Activated T-helper 17 cell treated with anti-CD3 and anti-CD28 coated beads, Interleukin-2, amount 50 U/mL, for 72 hours (primary cell): ENCODE data around the gene H1-8. TPM values are rescaled to one million over a fixed set of nuclear protein-coding genes. Genes with fewer than 3 reads are reported as not detected.

Source experiments
- ATAC-seq: fragments of 150-1000 bp; cut with Tn5 transposase; replicated peaks from 2 replicates; pipeline ENCODE4 v1.10.0; 2021; ENCODE audit warnings: mild to moderate bottlenecking, moderate library complexity
- H3K27ac Mint-ChIP-seq: one replicate; pipeline ENCODE4 v1.8.0; 2022; ENCODE audit warnings: mixed read lengths
- H3K27me3 Mint-ChIP-seq: one replicate; pipeline ENCODE4 v1.8.0; 2022; ENCODE audit warnings: mixed read lengths
- H3K36me3 Mint-ChIP-seq: one replicate; pipeline ENCODE4 v1.8.0; 2022; ENCODE audit warnings: low read depth, mild to moderate bottlenecking, mixed read lengths
- H3K4me1 Mint-ChIP-seq: one replicate; pipeline ENCODE4 v1.8.0; 2022; ENCODE audit warnings: mixed read lengths
- H3K4me3 Mint-ChIP-seq: one replicate; pipeline ENCODE4 v1.8.0; 2022; ENCODE audit warnings: mild to moderate bottlenecking, mixed read lengths
- H3K9me3 Mint-ChIP-seq: one replicate; pipeline ENCODE4 v1.8.0; 2022; ENCODE audit warnings: mixed read lengths
- total RNA-seq, 2 donors: library from RNA; stranded (reverse); gene quantifications; one replicate each; pipeline ENCODE4 v1.2.3, GENCODE V29; 2022

Gene H1-8
- total RNA-seq, 2 donors from 2014 or later, result not detected

DNA sequence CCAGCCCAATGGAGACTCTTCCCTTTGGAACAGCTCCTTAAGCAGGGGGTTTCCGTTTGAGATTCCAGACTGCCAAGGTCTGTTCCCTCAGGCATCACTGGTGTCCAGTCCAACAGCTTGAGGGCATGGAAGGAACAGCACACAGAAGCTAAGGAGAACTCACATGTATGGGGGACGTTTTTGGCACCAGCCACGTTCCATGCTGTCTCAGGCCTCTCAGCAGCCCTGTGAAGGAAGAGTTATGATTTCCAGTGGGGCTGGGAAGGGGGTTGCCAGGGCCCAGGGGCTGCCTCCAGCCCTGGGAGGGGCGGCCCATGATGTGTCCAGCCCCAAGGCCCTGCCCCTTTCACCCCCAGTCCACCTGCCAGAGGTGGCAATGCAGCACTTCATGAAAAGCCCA, 22.0 kb upstream of the H1-8 start:
- Mint-ChIP-seq H3K4me1 (no peaks in the 10 kb centered on the region), H3K4me3 (no peak overlapping the region), H3K9me3 (no peaks in the 10 kb centered on the region), H3K36me3 (no peaks in the 10 kb centered on the region), H3K27me3 (no peaks in the 10 kb centered on the region), H3K27ac (no peak overlapping the region)
- ATAC-seq, result no peak

DNA sequence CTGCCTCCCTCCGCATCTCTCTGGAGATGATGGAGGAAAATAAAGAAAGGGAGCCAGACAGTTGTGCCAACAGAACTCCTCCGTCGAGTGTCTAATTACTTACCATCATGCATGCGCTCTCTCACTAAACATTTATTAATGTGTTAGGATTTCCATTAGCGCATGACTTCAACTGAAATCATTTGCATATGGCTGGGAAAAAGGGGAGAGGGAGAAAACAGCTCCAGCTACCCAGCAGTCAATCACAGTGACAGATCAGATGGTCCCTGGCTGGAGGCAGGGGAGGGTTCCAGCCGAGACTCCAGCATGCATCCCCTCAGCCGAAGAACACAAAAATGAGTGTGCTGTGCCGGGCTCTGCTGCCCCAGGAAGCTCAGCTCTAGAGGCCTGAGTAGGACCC, 21.4 kb upstream of the H1-8 start:
- H3K36me3 Mint-ChIP-seq, result no peaks in the 10 kb centered on the region
- H3K27me3 Mint-ChIP-seq, result no peaks in the 10 kb centered on the region

DNA sequence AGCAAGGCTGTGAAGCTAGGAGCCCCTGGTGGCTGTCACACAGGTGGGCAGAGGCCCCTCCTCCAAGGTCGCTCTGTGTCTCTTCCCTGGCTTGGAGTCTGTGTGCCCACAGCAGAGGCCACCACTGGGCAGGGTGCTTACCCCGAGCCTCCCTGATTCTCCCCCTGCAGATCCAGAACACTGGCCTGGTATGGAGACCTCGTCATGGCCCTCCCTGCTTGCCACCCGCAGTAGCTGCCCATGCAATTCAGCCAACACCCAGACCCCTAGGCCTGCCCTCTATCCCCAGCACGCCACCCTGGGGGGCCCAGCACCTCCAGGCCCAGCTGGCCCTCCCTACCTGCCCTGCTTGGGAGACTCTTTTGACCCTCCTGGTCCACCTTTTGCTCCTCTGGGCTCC, 20.0 kb upstream of the H1-8 start:
- Mint-ChIP-seq H3K36me3 (no peaks in the 10 kb centered on the region), H3K4me3 (no peak overlapping the region), H3K27me3 (no peaks in the 10 kb centered on the region), H3K9me3 (no peaks in the 10 kb centered on the region), H3K4me1 (no peaks in the 10 kb centered on the region), H3K27ac (peak overlapping the region; percentile 68)
- no peak for ATAC-seq

More for the DNA sequence above, 21.4 kb upstream of the H1-8 start:
- Mint-ChIP-seq H3K9me3 (no peaks in the 10 kb centered on the region), H3K4me3 (no peak overlapping the region), H3K4me1 (no peaks in the 10 kb centered on the region), H3K27ac (no peak overlapping the region)
- no peak for ATAC-seq

- H3K4me1 Mint-ChIP-seq, result no peaks in the 10 kb centered on the region
- no peak overlapping the region for H3K27ac Mint-ChIP-seq
- no peak for ATAC-seq
- H3K4me3 Mint-ChIP-seq, result no peak overlapping the region
- H3K9me3 Mint-ChIP-seq, result no peaks in the 10 kb centered on the region
- no peaks in the 10 kb centered on the region for H3K36me3 Mint-ChIP-seq
- H3K27me3 Mint-ChIP-seq, result no peaks in the 10 kb centered on the region
Observed at GRCh38 chr3:129524081-129524480, 18.9 kb upstream of the H1-8 start.

DNA sequence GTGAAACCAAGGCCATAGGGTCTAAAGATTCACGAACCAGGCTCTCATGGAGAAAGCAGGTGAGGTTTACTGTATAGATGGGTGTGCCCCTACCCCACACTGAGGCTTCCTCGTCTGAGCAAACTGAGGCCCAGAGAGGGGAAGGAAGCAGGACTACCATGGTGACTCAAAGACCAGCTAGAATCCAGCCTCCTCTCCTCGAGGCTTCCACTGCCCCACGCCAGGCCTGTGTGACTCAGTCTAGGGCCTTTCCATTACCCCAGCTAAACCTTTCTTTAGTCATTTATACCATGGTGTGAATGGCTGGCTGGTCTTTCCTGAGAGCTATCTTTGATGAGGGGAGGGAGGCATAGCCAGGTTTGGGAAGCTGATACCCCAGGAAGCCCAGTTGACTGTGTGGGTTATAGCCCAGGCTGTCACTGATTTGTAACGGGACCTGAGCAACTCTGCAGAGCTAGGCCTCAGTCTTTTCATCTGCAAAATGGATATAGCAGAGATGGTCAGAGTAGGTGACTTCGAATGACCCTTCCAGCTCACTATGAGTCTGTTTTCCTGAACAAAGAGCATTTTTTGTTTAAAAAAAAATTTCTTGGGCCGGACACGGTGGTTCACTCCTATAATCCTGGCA, 17.5 kb upstream of the H1-8 start:
- H3K27ac Mint-ChIP-seq, result peak overlapping the region; percentile 28
- ATAC-seq, result peak; percentile 95
- no peaks in the 10 kb centered on the region for H3K27me3 Mint-ChIP-seq
- H3K36me3 Mint-ChIP-seq, result no peaks in the 10 kb centered on the region
- no peaks in the 10 kb centered on the region for H3K4me1 Mint-ChIP-seq
- no peak overlapping the region for H3K4me3 Mint-ChIP-seq
- H3K9me3 Mint-ChIP-seq, result no peaks in the 10 kb centered on the region

DNA sequence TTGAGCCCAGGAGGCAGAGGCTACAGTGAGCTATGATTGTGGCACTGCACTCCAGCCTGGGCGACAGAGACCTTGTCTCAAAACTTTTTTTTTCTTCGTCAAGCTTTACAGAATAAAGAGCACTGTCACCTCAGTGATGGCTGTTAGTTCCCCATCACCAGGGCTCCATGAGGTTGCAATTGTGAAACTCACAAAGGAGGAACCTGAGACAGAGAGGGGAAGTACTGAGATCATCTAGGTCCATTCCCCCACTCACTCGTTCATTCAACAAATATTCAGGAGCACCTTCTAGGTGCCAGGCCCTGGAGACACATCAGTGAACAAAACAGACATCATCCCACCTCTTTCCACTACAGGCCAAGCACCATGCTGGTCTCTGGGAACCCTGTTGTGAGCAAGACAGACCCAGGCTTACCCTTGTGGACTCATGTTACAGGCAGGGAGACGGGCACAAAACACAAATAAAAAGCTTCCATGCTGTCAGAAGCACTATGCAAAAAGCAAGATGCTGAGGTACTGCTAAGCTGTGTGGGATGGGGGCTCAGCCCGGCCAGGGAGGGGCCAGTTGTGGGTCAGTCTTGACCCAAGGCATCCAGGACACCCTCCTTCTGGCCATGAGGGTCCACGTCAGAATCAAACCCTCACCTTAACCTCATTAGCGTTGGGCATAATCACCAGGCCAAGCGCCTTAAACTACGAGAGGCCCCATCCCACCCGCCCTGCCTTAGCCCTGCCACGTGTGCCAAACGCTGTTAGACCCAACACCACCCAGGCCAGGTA, 16.7 kb upstream of the H1-8 start:
- no peaks in the 10 kb centered on the region for H3K4me1 Mint-ChIP-seq
- H3K9me3 Mint-ChIP-seq, result no peaks in the 10 kb centered on the region
- no peak overlapping the region for H3K4me3 Mint-ChIP-seq
- H3K27me3 Mint-ChIP-seq, result no peaks in the 10 kb centered on the region
- no peaks in the 10 kb centered on the region for H3K36me3 Mint-ChIP-seq
- ATAC-seq, result no peak
- no peak overlapping the region for H3K27ac Mint-ChIP-seq

GRCh38 chr3:129527262-129527661, 15.7 kb upstream of the H1-8 start:
- Mint-ChIP-seq H3K27me3 (no peaks in the 10 kb centered on the region), H3K4me3 (no peak overlapping the region), H3K27ac (peak overlapping the region; percentile 50), H3K9me3 (no peaks in the 10 kb centered on the region), H3K36me3 (no peaks in the 10 kb centered on the region), H3K4me1 (no peaks in the 10 kb centered on the region)
- no peak for ATAC-seq

- Mint-ChIP-seq H3K27ac (peak within 1 kb of the TSS; percentile 50), H3K4me3 (no peak within 1 kb of the TSS), H3K36me3 (no peaks in the 10 kb centered on the region), H3K9me3 (no peaks in the 10 kb centered on the region), H3K4me1 (no peaks in the 10 kb centered on the region), H3K27me3 (no peaks in the 10 kb centered on the region)
- ATAC-seq, result no peak
Observed at GRCh38 chr3:129528589-129529100, 14.3 kb upstream of the H1-8 start, which contains the start of gene RHO. RHO (plus strand) TSS chr3:129528639; CDS start chr3:129528734, 95 bp downstream.

DNA sequence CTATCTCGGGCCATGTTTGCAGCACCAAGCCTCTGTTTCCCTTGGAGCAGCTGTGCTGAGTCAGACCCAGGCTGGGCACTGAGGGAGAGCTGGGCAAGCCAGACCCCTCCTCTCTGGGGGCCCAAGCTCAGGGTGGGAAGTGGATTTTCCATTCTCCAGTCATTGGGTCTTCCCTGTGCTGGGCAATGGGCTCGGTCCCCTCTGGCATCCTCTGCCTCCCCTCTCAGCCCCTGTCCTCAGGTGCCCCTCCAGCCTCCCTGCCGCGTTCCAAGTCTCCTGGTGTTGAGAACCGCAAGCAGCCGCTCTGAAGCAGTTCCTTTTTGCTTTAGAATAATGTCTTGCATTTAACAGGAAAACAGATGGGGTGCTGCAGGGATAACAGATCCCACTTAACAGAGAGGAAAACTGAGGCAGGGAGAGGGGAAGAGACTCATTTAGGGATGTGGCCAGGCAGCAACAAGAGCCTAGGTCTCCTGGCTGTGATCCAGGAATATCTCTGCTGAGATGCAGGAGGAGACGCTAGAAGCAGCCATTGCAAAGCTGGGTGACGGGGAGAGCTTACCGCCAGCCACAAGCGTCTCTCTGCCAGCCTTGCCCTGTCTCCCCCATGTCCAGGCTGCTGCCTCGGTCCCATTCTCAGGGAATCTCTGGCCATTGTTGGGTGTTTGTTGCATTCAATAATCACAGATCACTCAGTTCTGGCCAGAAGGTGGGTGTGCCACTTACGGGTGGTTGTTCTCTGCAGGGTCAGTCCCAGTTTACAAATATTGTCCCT, 13.4 kb upstream of the H1-8 start:
- H3K4me1 Mint-ChIP-seq, result no peaks in the 10 kb centered on the region
- no peaks in the 10 kb centered on the region for H3K9me3 Mint-ChIP-seq
- H3K27me3 Mint-ChIP-seq, result no peaks in the 10 kb centered on the region
- H3K4me3 Mint-ChIP-seq, result no peak overlapping the region
- no peak overlapping the region for H3K27ac Mint-ChIP-seq
- no peaks in the 10 kb centered on the region for H3K36me3 Mint-ChIP-seq
- ATAC-seq, result no peak

GRCh38 chr3:129530251-129530791, 12.7 kb upstream of the H1-8 start:
- ATAC-seq, result no peak
- H3K27me3 Mint-ChIP-seq, result no peaks in the 10 kb centered on the region
- no peaks in the 10 kb centered on the region for H3K4me1 Mint-ChIP-seq
- H3K4me3 Mint-ChIP-seq, result no peak overlapping the region
- no peak overlapping the region for H3K27ac Mint-ChIP-seq
- H3K36me3 Mint-ChIP-seq, result no peaks in the 10 kb centered on the region
- no peaks in the 10 kb centered on the region for H3K9me3 Mint-ChIP-seq

GRCh38 chr3:129530821-129531220, 12.2 kb upstream of the H1-8 start:
- Mint-ChIP-seq H3K27ac (no peak overlapping the region), H3K4me3 (no peak overlapping the region), H3K4me1 (no peaks in the 10 kb centered on the region), H3K36me3 (no peaks in the 10 kb centered on the region), H3K27me3 (no peaks in the 10 kb centered on the region), H3K9me3 (no peaks in the 10 kb centered on the region)
- no peak for ATAC-seq

DNA sequence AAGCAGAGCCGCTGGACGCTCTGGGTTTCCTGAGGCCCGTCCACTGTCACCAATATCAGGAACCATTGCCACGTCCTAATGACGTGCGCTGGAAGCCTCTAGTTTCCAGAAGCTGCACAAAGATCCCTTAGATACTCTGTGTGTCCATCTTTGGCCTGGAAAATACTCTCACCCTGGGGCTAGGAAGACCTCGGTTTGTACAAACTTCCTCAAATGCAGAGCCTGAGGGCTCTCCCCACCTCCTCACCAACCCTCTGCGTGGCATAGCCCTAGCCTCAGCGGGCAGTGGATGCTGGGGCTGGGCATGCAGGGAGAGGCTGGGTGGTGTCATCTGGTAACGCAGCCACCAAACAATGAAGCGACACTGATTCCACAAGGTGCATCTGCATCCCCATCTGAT, 11.3 kb upstream of the H1-8 start:
- Mint-ChIP-seq H3K27me3 (no peaks in the 10 kb centered on the region), H3K4me1 (no peaks in the 10 kb centered on the region), H3K4me3 (no peak overlapping the region), H3K9me3 (no peaks in the 10 kb centered on the region), H3K27ac (peak overlapping the region; percentile 2), H3K36me3 (no peaks in the 10 kb centered on the region)
- ATAC-seq, result no peak

DNA sequence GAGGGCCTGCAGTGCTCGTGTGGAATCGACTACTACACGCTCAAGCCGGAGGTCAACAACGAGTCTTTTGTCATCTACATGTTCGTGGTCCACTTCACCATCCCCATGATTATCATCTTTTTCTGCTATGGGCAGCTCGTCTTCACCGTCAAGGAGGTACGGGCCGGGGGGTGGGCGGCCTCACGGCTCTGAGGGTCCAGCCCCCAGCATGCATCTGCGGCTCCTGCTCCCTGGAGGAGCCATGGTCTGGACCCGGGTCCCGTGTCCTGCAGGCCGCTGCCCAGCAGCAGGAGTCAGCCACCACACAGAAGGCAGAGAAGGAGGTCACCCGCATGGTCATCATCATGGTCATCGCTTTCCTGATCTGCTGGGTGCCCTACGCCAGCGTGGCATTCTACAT, 10.7 kb upstream of the H1-8 start:
- H3K4me3 Mint-ChIP-seq, result no peak overlapping the region
- ATAC-seq, result no peak
- no peak overlapping the region for H3K27ac Mint-ChIP-seq
- no peaks in the 10 kb centered on the region for H3K9me3 Mint-ChIP-seq
- no peaks in the 10 kb centered on the region for H3K36me3 Mint-ChIP-seq
- H3K4me1 Mint-ChIP-seq, result no peaks in the 10 kb centered on the region
- H3K27me3 Mint-ChIP-seq, result no peaks in the 10 kb centered on the region

- Mint-ChIP-seq H3K9me3 (no peaks in the 10 kb centered on the region), H3K27ac (no peak overlapping the region), H3K4me1 (no peaks in the 10 kb centered on the region), H3K36me3 (no peaks in the 10 kb centered on the region), H3K27me3 (no peaks in the 10 kb centered on the region), H3K4me3 (no peak overlapping the region)
- no peak for ATAC-seq
Observed at GRCh38 chr3:129533406-129533805, 9.6 kb upstream of the H1-8 start.
